Stimulated activated naive CD4-positive, alpha-beta T cell (primary cell): ENCODE data around the gene ARHGAP11A.
"Not testable (repeated sequence)": the region's sequence is repeated elsewhere in the genome, so short reads cannot be mapped to it uniquely, and the experiment has no call there.

Experiments
- DNase-seq, 6 experiments: peaks; one replicate each; lab custom pipeline; 2025; lab: John Stamatoyannopoulos, UW

ARHGAP11A gene, protein sequence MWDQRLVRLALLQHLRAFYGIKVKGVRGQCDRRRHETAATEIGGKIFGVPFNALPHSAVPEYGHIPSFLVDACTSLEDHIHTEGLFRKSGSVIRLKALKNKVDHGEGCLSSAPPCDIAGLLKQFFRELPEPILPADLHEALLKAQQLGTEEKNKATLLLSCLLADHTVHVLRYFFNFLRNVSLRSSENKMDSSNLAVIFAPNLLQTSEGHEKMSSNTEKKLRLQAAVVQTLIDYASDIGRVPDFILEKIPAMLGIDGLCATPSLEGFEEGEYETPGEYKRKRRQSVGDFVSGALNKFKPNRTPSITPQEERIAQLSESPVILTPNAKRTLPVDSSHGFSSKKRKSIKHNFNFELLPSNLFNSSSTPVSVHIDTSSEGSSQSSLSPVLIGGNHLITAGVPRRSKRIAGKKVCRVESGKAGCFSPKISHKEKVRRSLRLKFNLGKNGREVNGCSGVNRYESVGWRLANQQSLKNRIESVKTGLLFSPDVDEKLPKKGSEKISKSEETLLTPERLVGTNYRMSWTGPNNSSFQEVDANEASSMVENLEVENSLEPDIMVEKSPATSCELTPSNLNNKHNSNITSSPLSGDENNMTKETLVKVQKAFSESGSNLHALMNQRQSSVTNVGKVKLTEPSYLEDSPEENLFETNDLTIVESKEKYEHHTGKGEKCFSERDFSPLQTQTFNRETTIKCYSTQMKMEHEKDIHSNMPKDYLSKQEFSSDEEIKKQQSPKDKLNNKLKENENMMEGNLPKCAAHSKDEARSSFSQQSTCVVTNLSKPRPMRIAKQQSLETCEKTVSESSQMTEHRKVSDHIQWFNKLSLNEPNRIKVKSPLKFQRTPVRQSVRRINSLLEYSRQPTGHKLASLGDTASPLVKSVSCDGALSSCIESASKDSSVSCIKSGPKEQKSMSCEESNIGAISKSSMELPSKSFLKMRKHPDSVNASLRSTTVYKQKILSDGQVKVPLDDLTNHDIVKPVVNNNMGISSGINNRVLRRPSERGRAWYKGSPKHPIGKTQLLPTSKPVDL

DNA sequence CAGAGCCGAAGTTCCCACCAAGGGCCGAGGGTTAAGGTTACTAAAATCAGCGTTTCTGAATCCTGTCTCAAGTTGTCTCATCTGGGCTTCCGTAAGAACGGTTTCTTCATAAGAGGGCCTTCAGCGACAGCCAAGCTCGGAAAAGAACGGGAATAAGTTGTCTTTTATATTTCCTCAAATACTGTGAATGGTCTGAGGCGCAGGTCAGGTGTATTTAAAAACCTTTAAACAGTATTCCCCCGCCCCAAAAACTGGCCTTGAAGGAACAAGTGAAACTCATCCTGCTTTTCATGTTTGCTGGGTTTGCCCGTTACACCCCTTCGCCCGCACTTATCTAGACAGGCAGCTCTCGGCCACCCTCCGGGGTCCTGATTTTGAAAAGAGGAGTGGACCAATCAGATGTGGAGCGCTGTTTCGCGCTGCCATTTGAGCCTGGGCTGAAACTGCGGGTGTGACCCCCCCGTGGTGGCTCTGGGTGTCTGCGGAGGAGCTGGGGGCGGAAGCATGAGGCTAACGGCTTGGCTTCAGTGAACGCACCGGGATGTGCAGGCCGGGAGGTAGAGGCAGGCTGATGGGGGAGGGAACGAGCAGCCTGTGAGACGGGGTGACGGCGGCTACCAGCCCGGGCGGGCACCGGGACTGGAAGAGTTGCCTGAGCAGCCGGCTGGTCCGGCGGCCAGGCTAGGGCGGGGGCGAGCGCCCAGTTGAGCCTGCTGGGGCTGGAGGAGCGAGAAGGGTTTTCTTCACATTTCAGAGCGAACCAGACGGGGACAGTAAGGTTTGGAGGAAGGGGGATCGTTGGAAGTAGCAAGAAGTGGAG, at the start of gene ARHGAP11A:
TSS of gene ARHGAP11A (plus strand) at position 454 of the 820 bp plus-strand sequence. CDS start 708 bp downstream, outside the sequence.
- DNase-seq: not testable (repeated sequence)

- not testable (repeated sequence) for DNase-seq
Observed at GRCh38 chr15:32568988-32569387, 46.3 kb upstream of the ARHGAP11A start.

DNA sequence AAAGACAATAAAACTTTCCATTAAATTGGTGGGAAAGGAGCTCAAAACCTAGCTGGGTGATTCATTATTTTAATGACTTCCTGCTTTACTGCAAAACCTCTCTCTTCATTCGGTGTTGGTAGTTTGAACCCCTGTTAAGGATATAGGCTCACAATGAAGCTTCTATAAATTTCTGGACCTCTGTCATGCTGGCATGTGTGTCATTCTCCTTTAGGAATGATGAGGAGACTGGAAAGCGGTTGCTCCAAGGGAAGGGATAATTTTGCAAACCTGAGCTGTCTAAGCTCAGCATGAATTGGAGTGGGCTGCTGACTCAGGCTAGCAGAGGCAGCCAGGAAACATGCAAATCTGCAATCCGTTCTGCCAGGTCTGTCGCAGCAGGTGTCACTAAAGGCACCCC, 36.8 kb upstream of the ARHGAP11A start:
- not testable (repeated sequence) for DNase-seq

DNA sequence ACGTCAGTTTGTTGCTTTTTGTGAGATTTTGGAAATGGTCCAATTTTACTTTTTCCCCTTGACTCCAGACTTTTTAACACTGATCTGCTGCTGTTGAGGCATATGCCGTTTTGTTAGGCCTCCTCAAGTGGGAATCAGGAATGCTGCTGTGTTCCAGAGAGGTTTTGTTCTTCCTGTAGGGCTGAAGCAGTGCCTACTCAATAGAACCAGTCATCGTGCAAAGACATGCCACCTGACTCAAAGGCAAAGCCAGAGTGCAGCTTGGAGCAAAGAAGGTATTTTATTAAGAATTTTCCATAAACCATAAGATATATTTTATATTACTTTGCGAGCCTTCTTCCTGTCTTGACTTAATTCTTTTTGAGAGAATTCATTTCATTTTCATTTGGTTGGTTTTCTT, 29.5 kb upstream of the ARHGAP11A start:
- DNase-seq: not testable (repeated sequence)

DNA sequence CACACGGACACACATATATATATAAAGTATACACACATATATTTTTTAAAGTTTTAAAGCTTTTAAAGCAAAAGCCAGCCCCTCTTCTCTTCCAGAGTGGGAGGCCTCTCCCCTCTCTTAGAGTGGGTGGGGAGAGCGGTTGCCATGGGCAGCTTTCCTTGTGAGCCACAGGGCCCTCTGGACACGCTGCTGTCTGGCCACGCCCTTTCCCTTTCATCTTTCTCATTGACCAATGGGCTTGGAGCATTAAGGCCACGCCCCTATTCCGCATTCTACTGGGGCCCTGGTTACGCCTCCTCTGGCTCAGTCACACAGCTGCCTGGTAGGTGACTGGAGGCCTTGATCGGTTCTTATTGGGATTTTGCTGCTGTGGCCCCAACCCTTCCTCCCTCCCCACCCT, 22.2 kb upstream of the ARHGAP11A start, which contains the start of gene GOLGA8N:
TSS of gene GOLGA8N (plus strand) at position 306 of the 400 bp plus-strand sequence.
- not testable (repeated sequence) for DNase-seq

DNA sequence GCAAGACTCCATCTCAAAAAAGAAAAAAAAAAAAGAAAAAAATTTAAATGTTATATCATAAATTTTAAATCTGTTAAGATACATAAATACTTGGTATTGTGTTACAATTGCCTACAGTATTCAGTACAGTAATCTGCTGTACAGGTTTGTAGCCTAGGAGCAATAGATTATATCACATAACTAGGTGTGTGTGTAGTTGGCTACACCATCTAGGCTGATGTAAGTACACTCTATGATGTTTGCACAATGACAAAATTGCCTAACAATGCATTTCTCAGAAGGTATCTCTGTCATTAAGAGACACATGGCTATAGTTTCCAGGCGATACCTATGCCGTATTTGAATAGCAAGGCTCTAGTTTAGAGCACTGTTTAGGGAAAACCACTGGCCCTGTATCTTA, 5.8 kb upstream of the ARHGAP11A start:
- DNase-seq: not testable (repeated sequence)

DNA sequence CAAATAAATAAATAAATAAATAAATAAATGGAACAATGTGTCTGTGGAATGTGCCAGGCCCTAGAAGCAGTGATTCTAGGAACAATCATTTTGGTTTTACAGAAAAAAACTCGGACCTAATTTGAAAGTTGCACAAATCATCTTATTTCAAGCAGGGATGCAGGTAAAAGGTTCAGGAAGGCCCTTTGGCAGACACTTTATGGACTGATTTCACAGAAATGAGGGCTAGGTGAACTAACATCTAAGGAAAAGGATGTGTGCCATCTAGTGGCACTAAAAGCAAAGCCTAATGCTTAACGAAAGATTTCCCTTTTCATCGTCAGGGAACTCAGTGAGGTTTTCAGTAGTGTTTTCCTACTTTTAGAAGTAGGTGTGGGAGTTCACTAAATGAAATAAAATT, 4.6 kb upstream of the ARHGAP11A start:
- DNase-seq: not testable (repeated sequence)

- DNase-seq: not testable (repeated sequence)
Observed at GRCh38 chr15:32614712-32615050, 623 bp upstream of the ARHGAP11A start.

- not testable (repeated sequence) for DNase-seq
Observed at GRCh38 chr15:32615871-32616426, 645 bp downstream of the ARHGAP11A start.

DNA sequence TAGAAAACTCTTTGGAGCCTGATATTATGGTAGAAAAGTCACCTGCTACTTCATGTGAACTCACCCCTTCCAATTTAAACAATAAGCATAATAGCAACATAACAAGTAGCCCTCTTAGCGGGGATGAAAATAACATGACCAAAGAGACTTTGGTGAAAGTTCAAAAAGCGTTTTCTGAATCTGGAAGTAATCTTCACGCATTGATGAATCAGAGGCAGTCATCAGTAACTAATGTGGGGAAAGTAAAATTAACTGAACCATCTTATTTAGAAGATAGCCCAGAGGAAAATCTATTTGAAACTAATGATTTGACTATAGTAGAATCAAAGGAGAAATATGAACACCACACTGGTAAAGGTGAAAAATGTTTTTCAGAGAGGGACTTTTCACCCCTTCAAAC, 21.1 kb downstream of the ARHGAP11A start:
- DNase-seq: no peak

- no peak for DNase-seq
Observed at GRCh38 chr15:32636908-32637567, 21.7 kb downstream of the ARHGAP11A start.

DNA sequence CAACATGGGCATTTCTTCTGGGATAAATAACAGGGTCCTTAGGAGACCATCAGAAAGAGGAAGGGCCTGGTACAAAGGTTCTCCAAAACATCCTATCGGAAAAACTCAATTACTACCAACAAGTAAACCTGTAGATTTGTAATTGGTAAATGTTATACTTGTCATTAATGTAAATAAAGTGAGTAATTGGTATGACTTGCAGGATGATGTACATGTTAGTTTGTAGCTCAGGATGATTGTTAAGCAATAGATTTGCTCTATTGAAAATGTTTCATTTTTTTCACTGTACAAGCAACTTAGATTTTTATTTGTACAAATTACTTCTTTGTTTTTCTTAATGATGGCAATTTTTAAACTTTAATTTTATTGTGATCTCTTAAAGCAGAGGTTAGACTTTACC, 22.4 kb downstream of the ARHGAP11A start:
- DNase-seq: no peak

DNA sequence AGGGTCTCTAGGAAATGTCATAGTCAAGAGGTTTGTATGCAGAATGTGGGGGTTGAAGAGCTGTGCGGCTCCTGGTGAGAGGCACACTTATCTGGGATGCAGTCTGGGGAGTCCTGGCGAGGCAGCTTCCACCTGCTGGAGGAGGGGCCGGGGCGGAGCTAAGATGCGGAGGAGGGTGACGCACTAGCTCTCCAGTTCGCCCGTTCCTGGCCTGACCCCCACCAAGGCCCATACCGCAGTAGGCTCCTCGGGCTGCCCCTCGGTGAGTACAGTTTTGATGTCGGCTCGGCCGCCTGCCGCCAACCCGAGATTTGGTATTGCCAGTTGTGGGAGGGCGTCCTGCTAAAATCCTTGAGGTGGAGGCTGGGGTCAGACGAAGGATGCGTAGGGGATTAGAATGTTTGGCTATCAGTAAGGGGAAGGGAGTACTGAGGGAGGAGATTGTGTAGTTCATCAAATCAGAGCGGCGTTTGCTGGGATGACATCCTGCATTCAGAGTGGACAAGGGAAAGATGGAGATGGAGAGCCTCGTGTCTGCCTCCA, 26.3 kb downstream of the ARHGAP11A start, which contains the start of gene SCG5:
TSS of gene SCG5 (plus strand) at position 194 of the 543 bp plus-strand sequence. CDS start 1,883 bp downstream, outside the sequence.
- DNase-seq: no peak

DNA sequence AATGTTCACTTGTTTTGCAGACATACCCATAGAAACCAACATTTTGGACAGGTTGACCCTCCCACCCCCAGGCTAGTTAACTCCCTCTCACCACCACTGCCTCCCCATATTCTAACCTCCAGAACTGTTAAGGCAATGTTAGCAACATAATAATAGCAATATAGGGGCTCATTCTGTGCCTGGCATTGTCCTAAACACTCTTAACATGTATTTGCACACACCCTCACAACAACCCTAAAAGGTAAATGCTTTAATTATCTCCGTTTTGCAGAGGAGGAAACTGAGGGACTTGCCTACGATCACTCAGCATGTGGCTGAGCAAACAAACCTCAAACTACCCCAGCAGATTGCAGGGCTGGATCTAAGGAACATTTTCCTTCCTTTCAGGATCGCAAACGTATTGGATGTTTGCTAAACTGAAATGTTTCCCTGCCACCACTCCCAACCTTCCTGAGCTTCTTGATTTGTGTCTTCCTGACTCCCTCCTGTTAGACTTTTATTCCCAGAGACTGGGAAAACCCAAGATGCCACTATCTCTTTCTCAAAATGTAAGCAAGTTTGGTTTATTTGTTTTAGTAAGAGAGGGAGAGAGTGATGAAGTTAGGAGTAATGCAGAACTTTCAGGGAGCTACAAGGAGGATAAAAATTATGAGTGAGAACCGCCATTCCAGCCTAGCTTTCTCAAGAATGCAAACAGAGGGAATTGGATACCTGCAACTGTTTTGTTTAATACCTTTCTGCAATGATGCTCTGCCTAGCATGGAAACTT, 27.5 kb downstream of the ARHGAP11A start:
- DNase-seq: no peak

- no peak for DNase-seq
Observed at GRCh38 chr15:32643907-32644445, 28.7 kb downstream of the ARHGAP11A start.

- DNase-seq: no peak
Observed at GRCh38 chr15:32646291-32646690, 31.0 kb downstream of the ARHGAP11A start.

GRCh38 chr15:32649342-32649741, 34.0 kb downstream of the ARHGAP11A start:
- DNase-seq: no peak

GRCh38 chr15:32651229-32651837, 36.0 kb downstream of the ARHGAP11A start:
- peak in 3 of 6 experiments; percentile 8 to 28 (median 18) for DNase-seq

- DNase-seq: no peak
Observed at GRCh38 chr15:32652178-32652577, 36.9 kb downstream of the ARHGAP11A start.
